ENCODE data around the gene TRAPPC8. TPM values are rescaled to one million over a fixed set of nuclear protein-coding genes. Genes with fewer than 3 reads are reported as not detected.

TRAPPC8 gene
- total and polyA plus RNA-seq, 10 of the 15 experiments (the other 5 are each of a cell fraction or from before 2014, with no cell fraction given): 13.0 to 75.4 (median 24.8) TPM

DNA sequence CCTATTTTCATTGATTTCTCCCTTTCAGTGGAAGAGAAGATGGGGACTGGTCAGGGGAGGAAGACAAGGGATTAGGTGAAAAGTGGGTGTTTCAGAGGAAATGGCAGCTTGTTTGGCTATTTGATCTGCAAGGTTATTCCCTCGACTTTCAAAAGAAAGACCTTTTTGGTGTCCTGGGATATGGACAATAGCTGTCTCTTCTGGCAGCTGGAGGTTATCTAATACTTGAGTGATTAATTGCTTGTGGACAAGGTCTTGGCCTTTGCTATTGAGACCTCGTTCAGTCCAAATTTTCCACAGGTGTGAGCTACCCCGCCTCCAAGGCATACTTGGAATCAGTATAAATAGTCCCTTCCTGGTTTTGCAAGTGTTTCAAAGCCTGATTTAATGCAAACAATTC, 33.3 kb upstream of the TRAPPC8 start:
- FAIRE-seq (no peak), DNase-seq (ENCODE audit: low read depth, low spot score) (no peak), ATAC-seq (no peak)
- ChIA-PET POLR2A (no interaction called here), SMC1A (ENCODE audit: uncharacterized antibody, unreplicated experiment) (interaction anchor here (0.7 to 2.5 kb wide), 16 partner anchors 10 to 446 kb away, joined by 3 to 9 read pairs (median 4); no protein-coding TSS in a partner anchor), RAD21 (ENCODE audit: unreplicated experiment) (interaction anchor here (0.9 to 2.4 kb wide), 5 partner anchors 11 to 254 kb away, joined by 3 to 9 read pairs (median 6); partner anchors contain the start of gene TRAPPC8), CTCF (interaction anchor here (0.5 to 2.7 kb wide), 28 partner anchors 10 to 552 kb away, joined by 3 to 22 read pairs (median 4); partner anchors contain the start of genes RNF125 and TRAPPC8)
- no peaks in the 10 kb centered on the region for H3K36me3 ChIP-seq (ENCODE audit: control insufficient read depth in 2 of 2, insufficient read depth in 2 of 2, low read length in 1 of 2)
- H3K4me2 ChIP-seq (ENCODE audit: control insufficient read depth, insufficient read depth): no peak overlapping the region
- no peak overlapping the region for H2AFZ ChIP-seq (ENCODE audit: control insufficient read depth, low read depth, low read length)
- intact Hi-C loops (cut with micrococcal nuclease; ENCODE audit: unreplicated experiment) (loop anchor here (5.0 to 10.0 kb wide), 3 partner anchors 234 to 551 kb away; no protein-coding TSS in a partner anchor), in situ Hi-C loops (cut with MboI) (no loop called here)
- H4K20me1 ChIP-seq (ENCODE audit: control insufficient read depth, insufficient read depth): no peaks in the 10 kb centered on the region
- no TSS peak for BruUV-seq (replicated peaks)
- H3K27me3 ChIP-seq (replicated peaks in 1 of 2; ENCODE audit: control insufficient read depth in 2 of 2, insufficient read depth in 2 of 2, low read length in 1 of 2): no peaks in the 10 kb centered on the region
- peaks cover 13% of the 10 kb centered on the region; the same call in 2 of the 3 replicates for H3K9me3 ChIP-seq (replicated peaks; ENCODE audit: control insufficient read depth, insufficient read depth, low read length)
- H3K4me1 ChIP-seq (ENCODE audit: control insufficient read depth, insufficient read depth, low read length): no peaks in the 10 kb centered on the region
- 10% methylated on average over 3 of the region's 3 CpGs for WGBS (ENCODE audit: insufficient coverage, insufficient replicate concordance, low lambda C conversion rate, missing lambda C conversion rate)
- TF ChIP-seq MYC (IDR thresholded peaks at IDR 0.05; ENCODE audit: insufficient read depth, insufficient read length, insufficient replicate concordance, low read length, severe bottlenecking) (no peak), FOS (IDR thresholded peaks at IDR 0.05; ENCODE audit: borderline replicate concordance, extremely low read depth, insufficient read length) (no peak), YY1 (IDR thresholded peaks at IDR 0.05; ENCODE audit: low read depth, low read length) (no peak), CBFB (IDR thresholded peaks at IDR 0.05; ENCODE audit: low read depth) (no peak), RB1 (IDR thresholded peaks at IDR 0.05; ENCODE audit: borderline replicate concordance) (no peak), TCF7 (IDR thresholded peaks at IDR 0.05; ENCODE audit: borderline replicate concordance) (no peak), ZSCAN29 (IDR thresholded peaks at IDR 0.05) (no peak), CREM (IDR thresholded peaks at IDR 0.05; ENCODE audit: low read depth) (no peak)
- TF ChIP-seq, protein P1, sequence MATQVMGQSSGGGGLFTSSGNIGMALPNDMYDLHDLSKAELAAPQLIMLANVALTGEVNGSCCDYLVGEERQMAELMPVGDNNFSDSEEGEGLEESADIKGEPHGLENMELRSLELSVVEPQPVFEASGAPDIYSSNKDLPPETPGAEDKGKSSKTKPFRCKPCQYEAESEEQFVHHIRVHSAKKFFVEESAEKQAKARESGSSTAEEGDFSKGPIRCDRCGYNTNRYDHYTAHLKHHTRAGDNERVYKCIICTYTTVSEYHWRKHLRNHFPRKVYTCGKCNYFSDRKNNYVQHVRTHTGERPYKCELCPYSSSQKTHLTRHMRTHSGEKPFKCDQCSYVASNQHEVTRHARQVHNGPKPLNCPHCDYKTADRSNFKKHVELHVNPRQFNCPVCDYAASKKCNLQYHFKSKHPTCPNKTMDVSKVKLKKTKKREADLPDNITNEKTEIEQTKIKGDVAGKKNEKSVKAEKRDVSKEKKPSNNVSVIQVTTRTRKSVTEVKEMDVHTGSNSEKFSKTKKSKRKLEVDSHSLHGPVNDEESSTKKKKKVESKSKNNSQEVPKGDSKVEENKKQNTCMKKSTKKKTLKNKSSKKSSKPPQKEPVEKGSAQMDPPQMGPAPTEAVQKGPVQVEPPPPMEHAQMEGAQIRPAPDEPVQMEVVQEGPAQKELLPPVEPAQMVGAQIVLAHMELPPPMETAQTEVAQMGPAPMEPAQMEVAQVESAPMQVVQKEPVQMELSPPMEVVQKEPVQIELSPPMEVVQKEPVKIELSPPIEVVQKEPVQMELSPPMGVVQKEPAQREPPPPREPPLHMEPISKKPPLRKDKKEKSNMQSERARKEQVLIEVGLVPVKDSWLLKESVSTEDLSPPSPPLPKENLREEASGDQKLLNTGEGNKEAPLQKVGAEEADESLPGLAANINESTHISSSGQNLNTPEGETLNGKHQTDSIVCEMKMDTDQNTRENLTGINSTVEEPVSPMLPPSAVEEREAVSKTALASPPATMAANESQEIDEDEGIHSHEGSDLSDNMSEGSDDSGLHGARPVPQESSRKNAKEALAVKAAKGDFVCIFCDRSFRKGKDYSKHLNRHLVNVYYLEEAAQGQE (IDR thresholded peaks at IDR 0.05; ENCODE audit: low read depth, low read length): no peak
- TF ChIP-seq, protein P2, sequence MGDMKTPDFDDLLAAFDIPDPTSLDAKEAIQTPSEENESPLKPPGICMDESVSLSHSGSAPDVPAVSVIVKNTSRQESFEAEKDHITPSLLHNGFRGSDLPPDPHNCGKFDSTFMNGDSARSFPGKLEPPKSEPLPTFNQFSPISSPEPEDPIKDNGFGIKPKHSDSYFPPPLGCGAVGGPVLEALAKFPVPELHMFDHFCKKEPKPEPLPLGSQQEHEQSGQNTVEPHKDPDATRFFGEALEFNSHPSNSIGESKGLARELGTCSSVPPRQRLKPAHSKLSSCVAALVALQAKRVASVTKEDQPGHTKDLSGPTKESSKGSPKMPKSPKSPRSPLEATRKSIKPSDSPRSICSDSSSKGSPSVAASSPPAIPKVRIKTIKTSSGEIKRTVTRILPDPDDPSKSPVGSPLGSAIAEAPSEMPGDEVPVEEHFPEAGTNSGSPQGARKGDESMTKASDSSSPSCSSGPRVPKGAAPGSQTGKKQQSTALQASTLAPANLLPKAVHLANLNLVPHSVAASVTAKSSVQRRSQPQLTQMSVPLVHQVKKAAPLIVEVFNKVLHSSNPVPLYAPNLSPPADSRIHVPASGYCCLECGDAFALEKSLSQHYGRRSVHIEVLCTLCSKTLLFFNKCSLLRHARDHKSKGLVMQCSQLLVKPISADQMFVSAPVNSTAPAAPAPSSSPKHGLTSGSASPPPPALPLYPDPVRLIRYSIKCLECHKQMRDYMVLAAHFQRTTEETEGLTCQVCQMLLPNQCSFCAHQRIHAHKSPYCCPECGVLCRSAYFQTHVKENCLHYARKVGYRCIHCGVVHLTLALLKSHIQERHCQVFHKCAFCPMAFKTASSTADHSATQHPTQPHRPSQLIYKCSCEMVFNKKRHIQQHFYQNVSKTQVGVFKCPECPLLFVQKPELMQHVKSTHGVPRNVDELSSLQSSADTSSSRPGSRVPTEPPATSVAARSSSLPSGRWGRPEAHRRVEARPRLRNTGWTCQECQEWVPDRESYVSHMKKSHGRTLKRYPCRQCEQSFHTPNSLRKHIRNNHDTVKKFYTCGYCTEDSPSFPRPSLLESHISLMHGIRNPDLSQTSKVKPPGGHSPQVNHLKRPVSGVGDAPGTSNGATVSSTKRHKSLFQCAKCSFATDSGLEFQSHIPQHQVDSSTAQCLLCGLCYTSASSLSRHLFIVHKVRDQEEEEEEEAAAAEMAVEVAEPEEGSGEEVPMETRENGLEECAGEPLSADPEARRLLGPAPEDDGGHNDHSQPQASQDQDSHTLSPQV (IDR thresholded peaks at IDR 0.05): no peak
- TF ChIP-seq, protein P3, sequence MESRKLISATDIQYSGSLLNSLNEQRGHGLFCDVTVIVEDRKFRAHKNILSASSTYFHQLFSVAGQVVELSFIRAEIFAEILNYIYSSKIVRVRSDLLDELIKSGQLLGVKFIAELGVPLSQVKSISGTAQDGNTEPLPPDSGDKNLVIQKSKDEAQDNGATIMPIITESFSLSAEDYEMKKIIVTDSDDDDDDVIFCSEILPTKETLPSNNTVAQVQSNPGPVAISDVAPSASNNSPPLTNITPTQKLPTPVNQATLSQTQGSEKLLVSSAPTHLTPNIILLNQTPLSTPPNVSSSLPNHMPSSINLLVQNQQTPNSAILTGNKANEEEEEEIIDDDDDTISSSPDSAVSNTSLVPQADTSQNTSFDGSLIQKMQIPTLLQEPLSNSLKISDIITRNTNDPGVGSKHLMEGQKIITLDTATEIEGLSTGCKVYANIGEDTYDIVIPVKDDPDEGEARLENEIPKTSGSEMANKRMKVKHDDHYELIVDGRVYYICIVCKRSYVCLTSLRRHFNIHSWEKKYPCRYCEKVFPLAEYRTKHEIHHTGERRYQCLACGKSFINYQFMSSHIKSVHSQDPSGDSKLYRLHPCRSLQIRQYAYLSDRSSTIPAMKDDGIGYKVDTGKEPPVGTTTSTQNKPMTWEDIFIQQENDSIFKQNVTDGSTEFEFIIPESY (IDR thresholded peaks at IDR 0.05): no peak
- no peaks in the 10 kb centered on the region for H3K79me2 ChIP-seq (ENCODE audit: control insufficient read depth, insufficient read depth, low read length)
- H3K4me3 ChIP-seq: no peak overlapping the region
- H3K9ac ChIP-seq (ENCODE audit: control insufficient read depth, insufficient read depth, low read length): no peak overlapping the region
- no peak overlapping the region for H3K27ac ChIP-seq (ENCODE audit: control insufficient read depth, insufficient read depth)
